PC-9 (cell line): Measurements from ENCODE around the gene CA6. TPM values are rescaled to one million over a fixed set of nuclear protein-coding genes. Genes with fewer than 3 reads are reported as not detected.

Experiments
- BruUV-seq: library from RNA; stranded (reverse); fragments of 400-500 nt; replicated peaks from 2 replicates; lab custom pipeline; 2021; lab: Mats Ljungman, UMichigan
- CTCF ChIA-PET: fragments of 300-600 bp; sonication (Branson Sonifier 250); formaldehyde crosslinking; loops from one replicate; lab custom pipeline; 2022; ENCODE audit warnings: antibody characterized with exemption; lab: Charles Lee
- POLR2A ChIA-PET: fragments of 300-600 bp; sonication (Branson Sonifier 250); formaldehyde crosslinking; loops from one replicate; lab custom pipeline; 2022; ENCODE audit warnings: antibody characterized with exemption; ENCODE audit not compliant: unreplicated experiment; lab: Charles Lee
- DNase-seq, 2 experiments: peaks; one replicate each; pipeline versions ENCODE4 v3.0.0 to v3.0.0-alpha.2; 2015 to 2022; ENCODE audit warnings: mixed read lengths in 1 of 2
- H2AFZ ChIP-seq: fragments of 200-600 bp; sonication (generic); 2 replicates; pipeline ENCODE4 v1.8.1; 2017; ENCODE audit warnings: antibody characterized with exemption
- H3F3A ChIP-seq: fragments of 200-600 bp; sonication (generic); 2 replicates; pipeline ENCODE4 v1.8.1; 2017; ENCODE audit warnings: antibody characterized with exemption, mild to moderate bottlenecking, low read depth; ENCODE audit not compliant: insufficient read depth
- H3K27ac ChIP-seq: fragments of 200-600 bp; sonication (generic); 2 replicates; pipeline ENCODE4 v1.6.1; 2016; ENCODE audit warnings: mixed run types
- H3K27me3 ChIP-seq: fragments of 200-600 bp; sonication (generic); 2 replicates; pipeline ENCODE4 v1.6.1; 2016; ENCODE audit warnings: low read depth, mixed run types; ENCODE audit not compliant: insufficient read depth
- H3K36me3 ChIP-seq: fragments of 200-600 bp; sonication (generic); 2 replicates; pipeline ENCODE4 v1.6.1; 2016; ENCODE audit warnings: low read depth, mixed run types
- H3K4me1 ChIP-seq: fragments of 200-600 bp; sonication (generic); replicated peaks from 2 replicates; pipeline ENCODE4 v1.6.1; 2016; ENCODE audit warnings: mixed run types; ENCODE audit not compliant: insufficient read depth
- H3K4me2 ChIP-seq: fragments of 200-600 bp; sonication (generic); 2 replicates; pipeline ENCODE4 v1.6.1; 2017; ENCODE audit warnings: mixed run types
- H3K4me3 ChIP-seq: fragments of 200-600 bp; sonication (generic); 2 replicates; pipeline ENCODE4 v1.6.1; 2016; ENCODE audit warnings: mixed run types
- H3K79me2 ChIP-seq: fragments of 200-600 bp; sonication (generic); 2 replicates; pipeline ENCODE4 v1.6.1; 2017; ENCODE audit warnings: low read depth, mixed run types
- H3K9me2 ChIP-seq: fragments of 200-600 bp; sonication (generic); 2 replicates; pipeline ENCODE4 v1.8.1; 2017; ENCODE audit warnings: mild to moderate bottlenecking; ENCODE audit not compliant: insufficient read depth
- H3K9me3 ChIP-seq: fragments of 200-600 bp; sonication (generic); 2 replicates; pipeline ENCODE4 v1.8.1; 2016; ENCODE audit warnings: low read depth; ENCODE audit not compliant: insufficient read depth
- H4K20me1 ChIP-seq: fragments of 200-600 bp; sonication (generic); 2 replicates; pipeline ENCODE4 v1.8.1; 2017; ENCODE audit not compliant: insufficient read depth
- EZH2 ChIP-seq: fragments of 200-600 bp; sonication (generic); IDR thresholded peaks from 2 replicates; pipeline ENCODE4 v1.8.0; 2017; ENCODE audit warnings: antibody characterized with exemption, low read depth
- intact Hi-C: fragments of 100-400 bp; cut with micrococcal nuclease; formaldehyde crosslinking; loops from one replicate; pipeline ENCODE4 v1.10.0; 2022; ENCODE audit not compliant: unreplicated experiment
- total RNA-seq: library from RNA; stranded (reverse); gene quantifications from 2 replicates; pipeline ENCODE4 v1.2.3, GENCODE V29; 2021
- TF ChIP-seq, protein P1 (sequence below): fragments of 200-600 bp; sonication (generic); conservative IDR thresholded peaks from 2 replicates; pipeline ENCODE4 v1.6.1; 2017; ENCODE audit warnings: mixed run types, antibody characterized with exemption, mild to moderate bottlenecking, moderate library complexity

CA6 gene
- total RNA-seq, 1 experiment from 2014 or later = not detected

GRCh38 chr1:8969937-8970336, 24.3 kb downstream of the CA6 start:
- Histone ChIP-seq H3K4me2 (no peak overlapping the region), H2AFZ (no peak overlapping the region), H3K27ac (no peak overlapping the region), H3K4me3 (no peak overlapping the region), H3K9me3 (no peaks in the 10 kb centered on the region), H3K9me2 (no peaks in the 10 kb centered on the region), H3K79me2 (no peaks in the 10 kb centered on the region), H3K27me3 (no peaks in the 10 kb centered on the region), H3K4me1 (no peaks in the 10 kb centered on the region), H3K36me3 (no peaks in the 10 kb centered on the region), H4K20me1 (no peaks in the 10 kb centered on the region), H3F3A (no peaks in the 10 kb centered on the region)
- DNase-seq = no peak
- CTCF ChIA-PET = no interaction called here
- intact Hi-C loops = no loop called here
- no peak for TF ChIP-seq EZH2
- TF ChIP-seq, protein P1, sequence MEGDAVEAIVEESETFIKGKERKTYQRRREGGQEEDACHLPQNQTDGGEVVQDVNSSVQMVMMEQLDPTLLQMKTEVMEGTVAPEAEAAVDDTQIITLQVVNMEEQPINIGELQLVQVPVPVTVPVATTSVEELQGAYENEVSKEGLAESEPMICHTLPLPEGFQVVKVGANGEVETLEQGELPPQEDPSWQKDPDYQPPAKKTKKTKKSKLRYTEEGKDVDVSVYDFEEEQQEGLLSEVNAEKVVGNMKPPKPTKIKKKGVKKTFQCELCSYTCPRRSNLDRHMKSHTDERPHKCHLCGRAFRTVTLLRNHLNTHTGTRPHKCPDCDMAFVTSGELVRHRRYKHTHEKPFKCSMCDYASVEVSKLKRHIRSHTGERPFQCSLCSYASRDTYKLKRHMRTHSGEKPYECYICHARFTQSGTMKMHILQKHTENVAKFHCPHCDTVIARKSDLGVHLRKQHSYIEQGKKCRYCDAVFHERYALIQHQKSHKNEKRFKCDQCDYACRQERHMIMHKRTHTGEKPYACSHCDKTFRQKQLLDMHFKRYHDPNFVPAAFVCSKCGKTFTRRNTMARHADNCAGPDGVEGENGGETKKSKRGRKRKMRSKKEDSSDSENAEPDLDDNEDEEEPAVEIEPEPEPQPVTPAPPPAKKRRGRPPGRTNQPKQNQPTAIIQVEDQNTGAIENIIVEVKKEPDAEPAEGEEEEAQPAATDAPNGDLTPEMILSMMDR = no peak
- BruUV-seq = no TSS peak
- POLR2A ChIA-PET = interaction anchor here (0.7 kb wide), 1 partner anchor 16 kb away, joined by 26 read pairs; no protein-coding TSS in a partner anchor

GRCh38 chr1:8970870-8971337, 25.2 kb downstream of the CA6 start:
- no peaks in the 10 kb centered on the region for H3K4me1 ChIP-seq
- no peaks in the 10 kb centered on the region for H3K27me3 ChIP-seq
- intact Hi-C loops = no loop called here
- H3K27ac ChIP-seq = no peak overlapping the region
- no peaks in the 10 kb centered on the region for H3K9me3 ChIP-seq
- POLR2A ChIA-PET = no interaction called here
- no peaks in the 10 kb centered on the region for H3K79me2 ChIP-seq
- no TSS peak for BruUV-seq
- no peak overlapping the region for H3K4me3 ChIP-seq
- CTCF ChIA-PET = no interaction called here
- TF ChIP-seq, protein P1 = no peak
- TF ChIP-seq EZH2 = no peak
- no peaks in the 10 kb centered on the region for H3F3A ChIP-seq
- no peaks in the 10 kb centered on the region for H4K20me1 ChIP-seq
- H3K36me3 ChIP-seq = no peaks in the 10 kb centered on the region
- no peak for DNase-seq
- H3K4me2 ChIP-seq = no peak overlapping the region
- H3K9me2 ChIP-seq = no peaks in the 10 kb centered on the region
- no peak overlapping the region for H2AFZ ChIP-seq

GRCh38 chr1:8974551-8974950, 28.9 kb downstream of the CA6 start:
- no peak overlapping the region for H3K27ac ChIP-seq
- no peak overlapping the region for H2AFZ ChIP-seq
- no peaks in the 10 kb centered on the region for H3K4me1 ChIP-seq
- H3K9me3 ChIP-seq = no peaks in the 10 kb centered on the region
- no TSS peak for BruUV-seq
- H3K4me3 ChIP-seq = no peak overlapping the region
- DNase-seq = no peak
- intact Hi-C loops = no loop called here
- POLR2A ChIA-PET = interaction anchor here (0.6 kb wide), 1 partner anchor 158 kb away, joined by 22 read pairs; no protein-coding TSS in a partner anchor
- CTCF ChIA-PET = no interaction called here
- no peaks in the 10 kb centered on the region for H3K79me2 ChIP-seq
- no peaks in the 10 kb centered on the region for H3K27me3 ChIP-seq
- H3K4me2 ChIP-seq = no peak overlapping the region
- no peaks in the 10 kb centered on the region for H3K36me3 ChIP-seq
- no peaks in the 10 kb centered on the region for H4K20me1 ChIP-seq
- H3K9me2 ChIP-seq = no peaks in the 10 kb centered on the region
- TF ChIP-seq, protein P1 = no peak
- no peak for TF ChIP-seq EZH2
- H3F3A ChIP-seq = no peaks in the 10 kb centered on the region
